ENCODE results near the gene FBXW12.

Gene FBXW12

DNA sequence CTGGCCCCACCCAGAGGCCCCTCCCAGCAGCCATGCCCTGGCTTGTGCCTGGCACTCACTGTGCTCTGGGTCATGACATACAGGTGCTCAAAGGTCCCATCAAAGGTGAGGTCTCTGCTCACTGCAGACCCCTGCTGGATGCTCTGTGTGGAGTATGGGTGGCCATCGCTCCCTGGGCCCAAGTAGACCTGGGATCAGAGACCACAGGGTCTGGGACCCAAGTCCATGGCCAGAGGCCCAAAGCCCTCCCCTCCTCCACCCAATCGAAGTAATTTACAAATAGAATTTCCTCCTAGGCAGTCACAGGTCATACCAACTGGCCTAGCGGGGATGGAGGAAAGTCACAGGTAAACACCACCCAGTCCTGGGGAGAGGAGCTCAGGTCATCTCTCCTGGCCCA lies 50.3 kb downstream of the FBXW12 start:
- no peak for DNase-seq (ENCODE audit: low read depth in 2 of 2)

DNA sequence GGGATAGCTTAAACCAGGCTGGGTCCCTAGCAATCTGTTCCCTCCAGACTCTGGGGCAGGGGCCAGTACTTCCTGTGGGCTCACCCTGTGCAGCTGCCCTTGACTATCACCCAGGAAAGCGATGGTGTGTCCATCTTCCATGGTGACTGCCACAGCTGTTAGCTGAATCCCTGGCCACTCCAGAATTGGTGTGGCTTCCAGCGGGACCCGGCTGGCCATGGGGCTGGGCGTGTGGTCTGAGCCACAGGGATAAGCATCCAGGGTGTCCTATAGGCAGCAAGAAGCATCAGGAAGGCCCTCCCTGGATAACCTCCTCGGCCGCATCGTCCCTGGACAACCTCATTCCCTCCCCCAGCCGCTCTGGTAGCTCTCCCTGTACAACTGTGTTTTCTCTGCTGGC lies 50.7 kb downstream of the FBXW12 start:
- DNase-seq (ENCODE audit: low read depth in 2 of 2), result no peak

DNA sequence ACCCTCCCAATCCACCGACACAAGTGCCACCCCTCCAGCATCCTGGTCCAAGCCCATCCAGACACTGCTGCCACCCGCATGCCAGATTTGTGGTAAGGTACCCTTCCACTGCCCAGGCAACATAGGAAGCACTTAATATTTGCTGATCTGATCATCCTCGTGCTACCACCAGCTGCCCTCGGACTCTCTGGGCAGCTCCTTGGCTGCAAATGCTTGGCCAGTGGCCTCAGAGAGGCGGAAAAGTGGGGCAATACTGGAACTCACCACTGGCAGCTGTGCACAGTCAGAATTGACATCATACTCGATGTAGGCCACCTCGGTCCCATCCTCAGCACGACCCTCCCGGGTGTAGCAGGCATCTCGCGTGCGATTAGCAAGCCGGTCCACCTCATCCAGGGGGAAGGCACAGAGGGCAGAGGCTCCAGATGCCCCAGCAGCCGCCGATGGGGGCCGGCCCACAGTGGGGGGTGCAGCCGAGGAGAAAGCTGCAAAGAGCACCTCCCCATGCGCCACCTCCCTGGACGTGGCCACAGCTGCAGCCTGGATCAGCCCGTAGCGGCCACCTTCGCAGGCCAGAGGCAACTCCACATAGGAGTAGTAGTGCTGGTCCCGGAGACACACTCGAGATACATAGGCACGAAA lies 51.3 kb downstream of the FBXW12 start:
- DNase-seq (ENCODE audit: low read depth in 2 of 2), result no peak

DNA sequence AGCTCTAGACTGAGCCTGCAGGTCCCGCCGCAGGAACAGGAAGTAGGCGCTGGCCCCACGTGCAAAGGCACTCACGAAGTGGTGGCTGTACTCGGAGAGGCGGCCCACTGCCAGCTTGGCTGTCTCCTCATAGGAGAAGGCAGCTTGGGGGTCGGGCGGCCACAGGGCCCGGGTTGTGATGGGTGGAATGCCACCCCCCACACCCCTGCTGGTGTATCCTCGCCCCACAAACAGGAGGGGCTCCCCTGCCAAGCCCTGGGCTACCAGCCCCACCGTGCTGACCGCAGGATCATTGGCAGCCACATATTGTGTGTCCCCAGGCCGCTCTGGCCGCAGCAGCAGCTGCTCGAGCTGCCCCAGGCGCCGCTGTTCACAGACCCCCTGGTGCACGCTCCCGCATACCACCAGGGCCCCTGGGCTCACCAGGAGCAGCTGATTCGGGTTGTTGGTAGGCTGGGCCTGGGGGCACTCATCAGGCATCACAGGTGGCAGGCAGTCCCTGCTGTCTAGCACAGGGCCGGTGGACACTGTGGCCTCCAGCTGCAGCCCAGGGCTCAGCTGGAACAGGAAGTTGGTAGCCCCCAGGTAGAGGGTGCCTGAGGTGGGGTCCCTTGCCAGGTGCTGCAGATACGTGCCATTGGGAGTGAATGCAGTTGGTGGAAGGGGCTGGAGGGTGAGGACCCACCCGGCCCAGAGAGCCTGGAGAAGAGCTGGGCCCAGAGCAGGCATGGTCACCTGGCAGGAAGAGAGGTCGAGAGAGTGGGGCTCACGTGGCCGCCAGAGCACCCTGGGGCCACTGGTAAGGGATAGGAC lies 52.1 kb downstream of the FBXW12 start:
- DNase-seq (ENCODE audit: low read depth in 2 of 2), result no peak

DNA sequence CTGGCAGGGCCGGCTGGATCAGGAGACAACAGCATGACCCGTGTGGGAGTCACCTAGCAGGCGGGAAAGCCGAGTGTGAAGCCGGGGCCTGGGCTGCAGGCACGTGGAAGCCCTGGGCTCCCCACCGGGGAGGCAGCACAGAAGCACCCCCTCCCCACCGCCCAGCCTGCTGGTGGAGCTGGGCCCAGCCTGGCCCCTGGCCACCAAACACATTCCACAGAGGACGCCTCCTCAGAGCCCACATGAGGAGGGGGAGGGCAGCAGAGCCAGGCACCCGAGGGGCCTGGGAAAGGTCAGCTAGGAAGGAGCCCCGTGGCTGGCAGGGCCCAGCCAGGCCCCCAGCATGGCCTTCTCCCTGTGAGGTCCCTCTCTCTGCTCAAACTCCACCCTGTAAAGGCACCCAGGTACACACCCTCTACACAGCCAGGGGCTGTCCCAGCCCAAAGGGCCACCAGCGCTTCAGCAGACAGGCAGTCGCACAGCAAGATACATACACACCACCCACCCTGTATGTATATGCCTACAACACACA lies 53.3 kb downstream of the FBXW12 start:
- DNase-seq (ENCODE audit: low read depth in 2 of 2), result no peak

DNA sequence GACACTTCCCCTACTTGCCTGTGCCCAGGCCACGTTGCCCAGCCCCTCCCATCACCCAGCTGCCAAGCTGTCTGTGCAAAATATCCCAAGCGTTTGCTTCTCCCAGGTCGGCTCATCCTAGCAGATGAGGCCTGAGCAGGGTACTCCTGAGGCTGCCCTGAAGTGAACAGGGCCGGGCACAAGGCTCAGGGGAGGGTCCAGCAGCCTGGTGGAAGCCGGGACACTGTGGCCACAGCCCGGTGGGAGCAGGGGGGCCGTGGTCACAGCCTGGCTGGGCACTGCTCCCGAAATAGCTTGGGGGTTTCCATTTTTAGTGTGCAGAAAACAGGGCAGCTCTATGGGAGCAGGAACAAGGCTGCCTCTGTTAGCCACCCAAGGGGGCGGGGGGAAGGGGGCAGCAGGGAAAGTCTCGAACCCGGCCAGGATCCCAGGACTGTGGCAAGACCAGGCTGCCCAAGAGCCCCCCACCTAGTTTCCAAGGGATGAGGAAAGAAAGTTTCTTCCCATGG lies 54.4 kb downstream of the FBXW12 start:
- DNase-seq (ENCODE audit: low read depth in 2 of 2), result no peak

DNA sequence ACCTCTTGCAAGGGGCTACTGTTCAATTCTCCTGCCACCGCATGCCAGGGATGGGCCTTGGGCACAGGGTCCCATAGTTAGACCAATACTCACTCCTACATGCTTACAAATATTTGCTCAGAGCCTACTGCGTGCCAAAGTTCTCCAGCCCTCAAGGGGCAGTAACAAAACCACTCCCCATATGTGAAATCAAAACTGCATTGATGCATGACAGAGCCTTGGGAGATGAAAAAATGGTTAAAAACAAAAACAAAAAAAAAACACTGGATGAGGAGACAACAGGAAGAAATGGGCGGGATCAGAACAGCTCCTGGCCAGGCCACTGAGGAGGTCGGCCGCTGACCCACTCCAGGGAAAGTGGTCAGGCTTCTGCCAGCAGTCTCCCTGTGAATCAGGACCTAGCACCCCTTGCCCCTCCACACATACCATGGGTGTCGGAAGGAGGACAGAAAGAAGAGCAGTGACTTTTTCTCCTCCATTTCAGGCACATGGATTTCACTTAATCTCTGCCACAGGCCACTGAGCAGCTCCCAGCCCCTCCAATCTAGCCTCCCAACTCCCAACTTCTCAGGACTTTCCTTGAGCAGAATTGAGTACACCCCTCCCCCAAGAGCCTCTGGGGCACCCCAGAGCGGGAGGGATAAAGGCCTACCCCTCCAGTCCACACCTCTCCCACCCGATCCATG lies 55.1 kb downstream of the FBXW12 start:
- no peak for DNase-seq (ENCODE audit: low read depth in 2 of 2)

DNA sequence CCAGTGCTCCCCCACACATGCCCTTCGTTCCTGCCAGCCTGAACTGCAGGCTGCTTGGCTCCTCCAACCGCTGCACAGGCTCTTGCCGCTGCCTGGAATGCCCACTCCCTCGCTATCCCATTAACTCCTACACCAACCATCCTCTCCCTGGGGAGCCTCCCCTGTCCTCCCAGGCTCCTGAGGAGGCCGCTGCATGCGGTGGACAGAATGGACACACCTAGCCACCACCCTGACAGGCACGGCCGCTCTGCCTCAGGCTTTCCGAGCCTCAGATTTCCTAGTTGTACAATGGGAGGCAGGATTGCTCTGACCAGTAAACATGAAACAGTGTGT lies 55.6 kb downstream of the FBXW12 start:
- no peak for DNase-seq (ENCODE audit: low read depth in 2 of 2)

DNA sequence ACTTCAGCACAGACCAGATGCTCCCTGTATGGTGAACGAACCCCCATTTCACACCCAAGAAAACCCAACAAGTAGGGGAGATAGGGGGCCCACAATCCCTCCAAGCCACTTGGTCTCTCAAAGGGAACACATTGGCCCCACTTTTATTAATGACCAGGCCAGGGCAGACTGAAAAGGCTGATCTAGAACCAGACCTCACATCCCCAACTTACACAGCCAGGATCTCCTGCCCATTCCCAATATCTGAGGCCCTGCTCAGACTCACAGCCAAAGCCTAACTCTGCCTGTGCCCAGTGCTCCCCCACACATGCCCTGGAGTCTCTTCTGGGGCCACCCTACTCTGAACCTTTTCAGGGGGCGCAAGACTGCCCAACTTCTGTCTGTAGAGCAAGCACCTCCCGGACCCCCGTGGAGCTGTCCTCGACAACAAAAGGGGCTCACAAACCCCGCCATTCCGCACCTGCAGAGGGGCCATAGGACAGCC lies 56.1 kb downstream of the FBXW12 start:
- no peak for DNase-seq (ENCODE audit: low read depth in 2 of 2)

DNA sequence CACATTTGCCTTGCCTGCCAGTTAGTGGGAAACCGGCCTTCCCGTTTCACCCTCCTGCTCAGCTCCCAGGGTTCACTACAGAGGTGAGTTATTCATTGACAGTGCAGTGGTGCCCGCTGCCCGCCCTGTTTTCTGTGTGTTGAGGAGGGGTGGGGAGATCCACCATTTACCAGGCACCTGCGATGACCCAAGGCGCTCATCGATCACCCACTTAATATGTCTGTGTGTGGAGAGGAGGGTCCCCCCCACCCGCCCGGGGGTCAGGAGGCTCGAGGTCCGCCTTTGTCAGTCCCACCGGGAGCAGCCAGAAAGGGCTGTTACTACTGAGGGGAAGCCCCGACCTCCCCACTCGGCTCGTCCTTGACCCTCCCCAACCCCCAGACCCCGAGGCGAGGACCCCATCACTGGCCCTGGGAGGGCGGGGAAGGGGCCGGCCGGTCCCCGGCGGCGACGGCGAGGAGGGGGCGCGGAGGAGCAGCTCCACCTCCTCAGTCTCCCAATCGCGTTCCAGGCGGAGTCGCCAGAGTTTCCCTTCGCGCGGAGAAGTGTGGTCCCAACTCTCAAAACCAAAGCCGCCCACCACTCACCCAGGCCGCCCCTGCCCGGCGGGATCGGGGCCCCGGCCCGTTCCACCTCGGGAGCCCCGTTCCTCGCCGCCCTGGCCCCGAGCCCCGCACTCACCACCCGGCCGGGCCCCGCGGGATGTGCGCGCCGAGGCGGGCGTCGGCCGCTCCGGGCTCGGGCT lies 56.7 kb downstream of the FBXW12 start:
- DNase-seq (ENCODE audit: low read depth in 2 of 2), result no peak

DNA sequence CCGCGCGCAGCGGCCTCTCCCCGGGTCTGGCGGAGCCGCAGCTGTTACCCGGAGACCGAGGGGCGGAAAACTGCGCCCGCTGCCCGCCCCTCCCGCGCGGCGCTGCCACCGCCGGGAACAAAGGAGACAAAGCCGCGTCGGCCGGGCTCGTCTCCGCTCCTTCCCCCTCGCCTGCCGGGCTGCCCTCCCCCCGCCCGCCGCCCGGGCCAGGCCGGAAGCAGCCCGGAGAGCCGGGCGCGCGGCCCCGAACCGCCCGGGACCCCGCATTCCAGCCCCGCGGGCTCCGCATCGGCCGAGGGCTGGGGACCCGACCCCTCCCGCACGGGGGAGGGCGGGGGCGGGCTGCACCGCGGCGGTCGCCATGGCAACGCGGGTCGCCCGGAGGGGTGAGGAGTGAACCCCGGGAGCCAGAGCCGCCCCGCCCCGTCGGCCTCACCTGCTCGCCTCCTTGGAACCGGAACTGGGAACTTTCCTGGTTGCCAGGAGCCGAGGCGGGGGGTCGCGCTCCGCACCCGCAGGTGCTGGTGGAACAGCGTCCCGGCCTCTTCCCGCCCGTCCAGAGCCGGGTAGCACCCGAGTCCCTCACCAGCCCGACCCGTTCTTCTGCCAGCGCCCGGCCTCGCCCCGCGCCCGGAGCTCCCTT lies 57.4 kb downstream of the FBXW12 start:
- peak; percentile 29 to 49 for DNase-seq (ENCODE audit: low read depth in 2 of 2)

DNA sequence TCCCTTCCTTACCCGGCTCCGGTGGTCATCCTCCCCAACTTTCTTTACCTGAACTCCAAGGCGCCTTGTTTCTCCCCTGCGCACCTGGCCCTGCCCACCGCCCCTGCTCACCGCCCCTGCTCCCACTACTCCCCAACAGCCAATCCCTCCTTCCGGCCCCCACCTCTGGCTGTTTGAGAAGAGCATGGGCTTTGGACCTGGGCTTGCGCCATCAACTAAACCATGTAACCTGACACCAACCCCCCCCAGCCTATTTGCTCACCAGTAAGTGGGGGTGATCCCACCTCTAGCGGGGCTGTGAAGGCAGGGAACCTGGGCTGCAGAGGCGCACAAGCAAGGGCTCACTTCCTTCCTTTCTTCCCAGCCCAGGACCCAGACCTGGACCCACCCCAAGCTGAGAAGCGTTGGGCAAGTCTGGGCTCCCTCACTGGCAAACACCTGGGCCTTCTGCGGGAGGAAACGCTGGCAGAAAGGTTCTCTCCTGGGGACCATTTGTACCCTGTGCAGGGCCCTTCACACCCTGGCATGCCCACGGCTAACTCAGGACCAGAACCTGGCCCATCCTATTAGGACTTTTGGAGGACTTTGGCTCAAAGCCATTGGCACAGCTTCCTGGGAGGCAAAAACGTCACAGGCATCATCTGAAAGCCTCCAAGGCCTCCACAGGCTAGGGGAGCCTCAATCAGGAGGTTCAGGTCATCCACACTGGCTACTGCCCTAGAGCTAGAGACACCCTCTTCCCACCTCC lies 58.1 kb downstream of the FBXW12 start, which contains the start of gene PLXNB1:
Gene PLXNB1, minus strand, starts transcription at position 127 of the 748 bp plus-strand sequence. CDS start 5,475 bp downstream, outside the sequence.
- no peak for DNase-seq (ENCODE audit: low read depth in 2 of 2)

DNA sequence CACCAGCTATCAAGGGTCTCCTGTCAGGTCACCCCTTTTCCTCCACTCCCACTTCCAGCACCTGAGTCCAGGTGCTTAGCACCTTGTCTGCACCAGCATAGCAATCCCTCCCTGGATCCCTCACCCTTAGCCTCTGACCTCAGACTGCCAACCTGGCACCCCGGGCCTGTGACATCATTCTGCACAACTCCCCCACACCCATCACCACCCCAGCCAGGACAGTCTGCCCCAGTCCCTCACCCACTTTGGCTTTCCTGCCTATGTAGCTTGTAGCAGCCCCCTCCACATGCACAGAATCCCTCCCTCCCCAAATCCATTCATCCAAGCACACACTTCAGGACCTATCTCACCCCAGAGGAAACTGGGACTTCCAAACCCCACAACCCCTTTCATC lies 58.7 kb downstream of the FBXW12 start:
- DNase-seq (ENCODE audit: low read depth in 2 of 2), result no peak

DNA sequence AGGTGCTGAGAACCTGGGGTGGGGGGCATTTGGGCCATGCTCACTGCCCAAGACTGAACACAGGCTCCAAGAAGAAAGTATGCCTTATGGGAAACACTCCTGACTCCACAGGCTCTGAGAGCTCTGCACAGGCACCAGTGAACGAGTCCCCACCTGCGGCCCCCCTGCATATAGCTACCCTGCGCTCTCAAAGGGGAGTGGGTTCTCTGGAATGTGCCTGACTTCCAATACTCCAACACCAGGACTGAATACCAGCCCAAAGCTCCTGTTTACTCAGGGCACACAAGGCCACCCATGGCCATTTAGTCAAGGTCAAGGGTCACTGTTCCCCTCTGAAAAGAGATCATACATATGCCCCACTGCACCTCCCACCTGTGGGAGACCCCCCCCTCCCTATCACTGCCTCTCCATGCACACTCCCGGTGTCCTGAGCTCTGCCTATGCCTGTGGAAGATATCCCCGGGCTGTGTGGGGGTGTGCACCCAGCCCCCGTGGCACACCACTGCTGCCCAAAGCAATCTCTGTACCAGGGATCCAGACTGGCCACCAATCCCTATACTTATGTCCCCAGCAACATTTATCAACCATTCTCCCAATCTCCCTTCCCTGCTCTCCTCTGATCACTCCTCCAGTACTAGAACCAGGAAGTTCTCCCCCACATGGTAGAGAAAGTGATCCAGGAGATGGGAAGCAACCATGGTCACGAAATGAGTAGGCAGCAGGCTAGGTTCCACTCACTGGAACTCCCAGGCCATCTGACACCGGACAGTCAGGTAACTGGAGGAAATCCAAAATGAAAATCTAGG lies 59.4 kb downstream of the FBXW12 start:
- DNase-seq (ENCODE audit: low read depth in 2 of 2), result no peak

DNA sequence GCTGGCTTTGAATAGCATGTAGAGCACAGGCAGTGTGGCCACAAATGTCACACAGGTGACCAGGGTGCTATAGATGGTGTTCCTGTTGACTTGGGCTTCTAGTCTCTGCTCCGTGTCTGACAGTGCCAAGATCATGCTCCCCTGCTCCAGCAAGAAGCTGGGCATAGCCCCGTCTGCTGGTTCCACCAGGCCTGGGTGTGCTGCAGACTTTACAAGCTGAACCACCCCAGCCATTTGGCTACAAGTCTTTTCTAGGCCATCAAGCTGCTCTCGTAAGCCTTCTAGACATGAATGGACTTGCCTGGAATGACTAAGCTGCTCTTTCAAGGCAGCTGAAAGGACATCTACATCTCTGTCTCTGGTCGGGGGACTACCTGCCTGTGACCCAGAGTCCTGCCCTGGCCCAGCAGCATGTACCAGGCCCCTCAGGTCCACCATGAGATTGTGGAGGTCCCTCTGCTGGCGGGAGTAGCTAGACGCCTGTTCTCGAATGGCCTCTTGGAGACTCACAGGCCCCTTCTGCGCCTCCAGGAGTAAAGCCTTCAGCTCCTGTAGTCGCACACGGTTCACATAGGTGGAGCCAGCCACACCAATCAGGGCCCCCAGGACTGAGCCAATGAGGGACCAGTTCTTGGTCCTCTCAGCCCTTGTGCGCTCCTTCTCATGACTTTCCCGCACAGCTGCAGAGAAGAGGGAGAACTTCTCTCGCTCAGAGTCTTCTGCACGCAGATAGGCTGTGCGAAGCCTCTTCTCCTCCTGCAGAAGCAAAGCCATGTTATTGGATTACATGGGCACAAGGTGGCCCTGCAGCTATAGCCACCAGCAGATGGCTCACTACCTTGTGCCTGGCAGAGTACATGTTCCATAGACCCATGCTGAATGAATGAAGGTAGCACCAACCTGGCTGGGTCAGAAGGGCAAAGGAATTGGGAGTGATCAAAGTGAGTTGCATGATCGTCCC lies 60.7 kb downstream of the FBXW12 start:
- DNase-seq (ENCODE audit: low read depth in 2 of 2), result no peak

DNA sequence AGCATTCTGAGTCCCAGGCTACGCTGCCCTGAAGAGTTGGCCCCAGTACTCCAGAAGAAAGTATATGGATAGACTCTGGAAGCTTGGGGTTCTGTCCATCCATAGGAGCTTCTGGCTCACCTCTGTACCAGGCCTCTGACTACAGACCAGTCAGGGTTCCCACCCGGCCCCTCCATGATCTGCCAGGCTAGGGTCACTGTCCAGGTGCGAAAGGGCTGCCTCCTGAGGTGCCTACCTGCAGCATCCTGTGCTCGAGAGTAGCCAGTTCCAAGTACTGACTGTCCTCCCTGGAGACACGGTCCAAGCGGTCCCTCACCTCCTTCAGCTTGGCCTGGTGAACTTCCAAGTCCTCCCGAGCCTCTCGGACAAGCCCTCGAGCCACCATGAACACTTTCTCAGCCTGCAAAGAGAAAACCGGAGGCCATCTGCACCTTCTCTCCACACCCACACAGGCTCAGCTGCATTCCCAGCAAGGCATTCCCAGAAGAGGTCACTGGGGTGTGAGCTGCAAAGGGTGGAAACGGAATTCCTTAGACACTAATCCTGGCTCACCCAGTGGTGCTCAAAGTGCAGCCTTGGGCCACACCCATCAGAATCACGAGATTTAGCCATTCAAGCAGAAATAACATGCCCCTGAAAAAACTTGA lies 61.6 kb downstream of the FBXW12 start:
- DNase-seq (ENCODE audit: low read depth in 2 of 2), result no peak

DNA sequence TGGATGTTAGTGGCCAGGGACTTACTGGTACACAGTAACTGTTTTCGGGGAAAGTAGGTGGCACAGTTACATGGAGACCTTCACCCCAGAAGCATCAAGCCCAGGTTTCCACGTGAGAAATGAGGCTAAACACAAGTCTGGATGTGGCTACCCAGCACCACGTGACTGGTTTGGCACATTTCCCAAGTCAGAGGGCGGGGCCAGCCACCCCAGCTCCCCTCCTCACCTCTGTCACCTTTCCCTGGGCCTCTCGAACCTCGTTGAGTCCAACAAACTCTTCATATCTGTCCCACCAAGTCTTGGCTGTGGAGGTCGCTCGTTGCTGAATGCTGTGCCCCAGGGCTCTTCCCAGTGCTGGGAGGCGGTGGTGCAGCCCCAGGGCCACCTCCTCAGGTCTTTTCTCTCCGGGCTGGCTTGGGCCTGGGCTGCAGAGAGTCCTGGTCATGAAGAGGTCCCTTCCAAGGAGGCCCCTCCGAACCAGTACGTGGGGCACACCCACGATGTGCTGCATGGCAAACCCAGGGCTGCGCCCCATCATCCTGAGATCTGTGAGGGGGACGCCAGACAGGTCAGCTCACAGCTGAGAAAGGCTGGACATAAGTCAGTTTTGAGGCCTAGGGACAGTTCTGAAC lies 62.7 kb downstream of the FBXW12 start:
- no peak for DNase-seq (ENCODE audit: low read depth in 2 of 2)

Data from stimulated activated CD8-positive, alpha-beta memory T cell treated with anti-CD3 and anti-CD28 coated beads, Interleukin-15, amount 100 ng/mL, for 4 hours (primary cell).